Measurements from ENCODE around the gene NRXN3. TPM values are rescaled to one million over a fixed set of nuclear protein-coding genes. Genes with fewer than 3 reads are reported as not detected.
"Not testable (repeated sequence)": the region's sequence is repeated elsewhere in the genome, so short reads cannot be mapped to it uniquely, and the experiment has no call there.

The NRXN3 gene
- total and polyA plus RNA-seq, 2 donors (not counting 1 experiment from before 2014, with no cell fraction given) = 0.83 to 34.6 TPM

- H3K79me2 ChIP-seq (ENCODE audit: control insufficient read depth, insufficient read depth, low read length) = no peaks in the 10 kb centered on the region
- H3K4me1 ChIP-seq (ENCODE audit: control insufficient read depth, extremely low read depth, insufficient read depth, low read length) = no peaks in the 10 kb centered on the region
- H3K4me3 ChIP-seq (replicated peaks in 1 of 4; ENCODE audit: control extremely low read depth in 1 of 4, insufficient read depth in 1 of 4, low read depth in 3 of 4, low read length in 4 of 4) = no peak overlapping the region
Measured at GRCh38 chr14:79101388-79101787, 931.2 kb downstream of the NRXN3 start.

DNA sequence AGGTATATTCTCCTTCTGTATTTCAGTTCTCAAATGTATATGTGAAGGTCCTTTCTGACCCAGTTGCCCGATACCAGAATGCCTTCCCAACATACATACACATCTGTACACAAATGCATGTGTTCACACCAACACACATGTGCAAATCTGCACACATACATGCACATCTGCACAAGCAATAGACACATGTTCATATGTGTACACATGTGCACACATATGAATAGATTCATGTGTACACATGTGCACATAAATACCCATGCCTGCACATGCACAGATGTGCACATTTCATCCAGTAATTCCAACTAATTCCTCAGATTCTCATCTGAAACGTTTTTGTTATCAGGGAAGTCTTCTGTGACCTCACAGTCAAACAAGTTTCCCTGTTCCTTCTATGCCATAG is 933.6 kb downstream of the NRXN3 start:
- Histone ChIP-seq H3K9me3 (ENCODE audit: control insufficient read depth, insufficient read depth, low read depth, low read length) (no peaks in the 10 kb centered on the region), H4K20me1 (ENCODE audit: control insufficient read depth, extremely low read depth, insufficient read depth, low read length) (no peaks in the 10 kb centered on the region), H3K27ac (ENCODE audit: insufficient read depth, low read length) (no peak overlapping the region), H3K9ac (ENCODE audit: insufficient read depth, low read length) (no peak overlapping the region), H3K79me2 (ENCODE audit: control insufficient read depth, insufficient read depth, low read length) (no peaks in the 10 kb centered on the region), H3K4me1 (ENCODE audit: control insufficient read depth, extremely low read depth, insufficient read depth, low read length) (no peaks in the 10 kb centered on the region), H3K4me3 (replicated peaks in 1 of 4; ENCODE audit: control extremely low read depth in 1 of 4, insufficient read depth in 1 of 4, low read depth in 3 of 4, low read length in 4 of 4) (no peak overlapping the region), H2AFZ (ENCODE audit: low read length) (no peak overlapping the region), H3K36me3 (ENCODE audit: control insufficient read depth, insufficient read depth, low read length) (no peaks in the 10 kb centered on the region), H3K27me3 (ENCODE audit: control insufficient read depth, insufficient read depth, low read length) (no peaks in the 10 kb centered on the region), H3K4me2 (ENCODE audit: extremely low read depth, insufficient read depth, low read length) (no peak overlapping the region)
- no peak for TF ChIP-seq CTCF (conservative IDR thresholded peaks at IDR 0.05 in 1 of 2, IDR thresholded peaks at IDR 0.05 in 1 of 2; ENCODE audit: low read depth in 1 of 2, low read length in 2 of 2)
- no peak for TF ChIP-seq EZH2 (IDR thresholded peaks at IDR 0.05; ENCODE audit: low read length, missing control alignments)
- no peak for DNase-seq (ENCODE audit: low read depth in 2 of 2)

More at GRCh38 chr14:79101388-79101787, 931.2 kb downstream of the NRXN3 start:
- Histone ChIP-seq H3K27ac (ENCODE audit: insufficient read depth, low read length) (no peak overlapping the region), H3K36me3 (ENCODE audit: control insufficient read depth, insufficient read depth, low read length) (no peaks in the 10 kb centered on the region), H2AFZ (ENCODE audit: low read length) (no peak overlapping the region), H3K9ac (ENCODE audit: insufficient read depth, low read length) (no peak overlapping the region), H3K27me3 (ENCODE audit: control insufficient read depth, insufficient read depth, low read length) (no peaks in the 10 kb centered on the region), H4K20me1 (ENCODE audit: control insufficient read depth, extremely low read depth, insufficient read depth, low read length) (no peaks in the 10 kb centered on the region), H3K4me2 (ENCODE audit: extremely low read depth, insufficient read depth, low read length) (no peak overlapping the region), H3K9me3 (ENCODE audit: control insufficient read depth, insufficient read depth, low read depth, low read length) (no peaks in the 10 kb centered on the region)
- DNase-seq (ENCODE audit: low read depth in 2 of 2) = no peak
- TF ChIP-seq CTCF (conservative IDR thresholded peaks at IDR 0.05 in 1 of 2, IDR thresholded peaks at IDR 0.05 in 1 of 2; ENCODE audit: low read depth in 1 of 2, low read length in 2 of 2) = no peak
- no peak for TF ChIP-seq EZH2 (IDR thresholded peaks at IDR 0.05; ENCODE audit: low read length, missing control alignments)

DNA sequence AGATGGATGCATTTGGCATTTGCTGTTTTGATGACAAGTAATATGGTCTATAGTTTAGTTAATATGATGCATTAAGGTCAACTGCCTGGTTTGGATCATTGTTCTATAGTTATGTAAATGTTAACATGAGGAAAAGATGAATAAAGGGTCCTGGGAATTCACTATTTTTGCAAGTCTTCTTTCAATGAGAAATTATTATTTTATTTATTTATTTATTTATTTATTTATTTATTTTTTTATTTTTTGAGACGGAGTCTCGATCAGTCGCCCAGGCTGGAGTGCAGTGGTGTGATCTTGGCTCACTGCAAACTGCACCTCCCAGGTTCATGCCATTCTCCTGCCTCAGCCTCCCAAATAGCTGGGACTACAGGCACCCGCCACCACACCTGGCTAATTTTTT is 940.4 kb downstream of the NRXN3 start:
- H3K79me2 ChIP-seq (ENCODE audit: control insufficient read depth, insufficient read depth, low read length); H3K4me2 ChIP-seq (ENCODE audit: extremely low read depth, insufficient read depth, low read length); H3K36me3 ChIP-seq (ENCODE audit: control insufficient read depth, insufficient read depth, low read length); H3K9ac ChIP-seq (ENCODE audit: insufficient read depth, low read length); H2AFZ ChIP-seq (ENCODE audit: low read length); DNase-seq (ENCODE audit: low read depth in 2 of 2); H3K4me1 ChIP-seq (ENCODE audit: control insufficient read depth, extremely low read depth, insufficient read depth, low read length); H3K27me3 ChIP-seq (ENCODE audit: control insufficient read depth, insufficient read depth, low read length); H3K4me3 ChIP-seq (replicated peaks in 1 of 4; ENCODE audit: control extremely low read depth in 1 of 4, insufficient read depth in 1 of 4, low read depth in 3 of 4, low read length in 4 of 4); H3K9me3 ChIP-seq (ENCODE audit: control insufficient read depth, insufficient read depth, low read depth, low read length); H3K27ac ChIP-seq (ENCODE audit: insufficient read depth, low read length); H4K20me1 ChIP-seq (ENCODE audit: control insufficient read depth, extremely low read depth, insufficient read depth, low read length): not testable (repeated sequence)

Measured in fibroblast of lung (primary cell).